ENCODE measurements around the gene TMEM248. TPM values are rescaled to one million over a fixed set of nuclear protein-coding genes. Genes with fewer than 3 reads are reported as not detected.

Gene TMEM248
- total RNA-seq, 1 experiment from 2014 or later = 98.0 TPM

DNA sequence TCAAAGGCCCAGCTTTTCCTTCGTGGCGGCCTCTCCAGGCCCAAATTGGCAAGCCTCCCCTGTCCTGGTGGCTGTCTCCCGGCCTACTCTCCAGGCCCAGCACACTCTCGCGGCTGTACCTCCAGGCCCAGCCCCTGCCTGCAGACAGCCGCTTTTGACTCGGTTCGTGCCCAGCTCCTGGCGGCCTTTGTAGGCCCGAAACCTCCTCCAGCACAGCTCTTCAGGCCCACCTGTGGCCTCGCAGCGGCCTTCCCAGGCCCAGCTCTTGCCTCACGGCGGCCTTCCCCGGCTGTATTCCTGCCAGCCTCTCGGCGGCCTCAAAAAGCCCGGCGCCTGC, 18.2 kb upstream of the TMEM248 start:
- Histone ChIP-seq H3K36me3 (ENCODE audit: control insufficient read depth, insufficient read depth, low read length) (no peaks in the 10 kb centered on the region; the same call in 1 of the 2 replicates), H3K27me3 (replicated peaks; ENCODE audit: control insufficient read depth, insufficient read depth, low read length) (no peaks in the 10 kb centered on the region), H3K9me3 (no peaks in the 10 kb centered on the region), H3K4me3 (ENCODE audit: low read depth, low read length) (no peak overlapping the region), H3K4me1 (no peaks in the 10 kb centered on the region)
- ChIA-PET CTCF (interaction anchor here (0.5 kb wide), 1 partner anchor 274 kb away, joined by 4 read pairs; the partner anchor contains the start of gene KCTD7), POLR2A (no interaction called here)
- no peaks in the 10 kb centered on the region for H3K9me3 Mint-ChIP-seq (ENCODE audit: unreplicated experiment)
- H3K4me3 Mint-ChIP-seq (ENCODE audit: unreplicated experiment) = no peak overlapping the region
- no peaks in the 10 kb centered on the region for H3K4me1 Mint-ChIP-seq (ENCODE audit: low read depth, unreplicated experiment)
- TF ChIP-seq CTCF (IDR thresholded peaks at IDR 0.05; ENCODE audit: insufficient read depth in 1 of 2, low read depth in 1 of 2, low read length in 1 of 2, severe bottlenecking in 1 of 2, unreplicated experiment in 1 of 2) = no peak
- intact Hi-C loops (cut with micrococcal nuclease; ENCODE audit: unreplicated experiment) = no loop called here
- DNase-seq = no peak
- H3K36me3 Mint-ChIP-seq (ENCODE audit: insufficient read depth, unreplicated experiment) = peaks cover 7% of the 10 kb centered on the region
- no peak overlapping the region for H3K27ac Mint-ChIP-seq (ENCODE audit: unreplicated experiment)
- BruUV-seq (replicated peaks) = no TSS peak
- H3K27me3 Mint-ChIP-seq (ENCODE audit: insufficient read depth, unreplicated experiment) = no peaks in the 10 kb centered on the region

- intact Hi-C loops (cut with micrococcal nuclease; ENCODE audit: unreplicated experiment) = no loop called here
- DNase-seq = no peak
- Mint-ChIP-seq H3K9me3 (ENCODE audit: unreplicated experiment) (no peaks in the 10 kb centered on the region), H3K4me1 (ENCODE audit: low read depth, unreplicated experiment) (no peaks in the 10 kb centered on the region), H3K36me3 (ENCODE audit: insufficient read depth, unreplicated experiment) (peaks cover 7% of the 10 kb centered on the region), H3K4me3 (ENCODE audit: unreplicated experiment) (no peak overlapping the region), H3K27me3 (ENCODE audit: insufficient read depth, unreplicated experiment) (no peaks in the 10 kb centered on the region), H3K27ac (ENCODE audit: unreplicated experiment) (no peak overlapping the region)
- Histone ChIP-seq H3K9me3 (no peaks in the 10 kb centered on the region), H3K4me1 (no peaks in the 10 kb centered on the region), H3K4me3 (ENCODE audit: low read depth, low read length) (no peak overlapping the region), H3K27me3 (replicated peaks; ENCODE audit: control insufficient read depth, insufficient read depth, low read length) (no peaks in the 10 kb centered on the region), H3K36me3 (ENCODE audit: control insufficient read depth, insufficient read depth, low read length) (no peaks in the 10 kb centered on the region; the same call in 1 of the 2 replicates)
- ChIA-PET CTCF (interaction anchor here (0.5 to 1.2 kb wide), 2 partner anchors 71 to 275 kb away, joined by 3 to 4 read pairs; partner anchors contain the start of gene KCTD7), POLR2A (no interaction called here)
- no peak for TF ChIP-seq CTCF (IDR thresholded peaks at IDR 0.05; ENCODE audit: insufficient read depth in 1 of 2, low read depth in 1 of 2, low read length in 1 of 2, severe bottlenecking in 1 of 2, unreplicated experiment in 1 of 2)
- BruUV-seq (replicated peaks) = no TSS peak
Observed at GRCh38 chr7:66903360-66904062, 17.5 kb upstream of the TMEM248 start.

DNA sequence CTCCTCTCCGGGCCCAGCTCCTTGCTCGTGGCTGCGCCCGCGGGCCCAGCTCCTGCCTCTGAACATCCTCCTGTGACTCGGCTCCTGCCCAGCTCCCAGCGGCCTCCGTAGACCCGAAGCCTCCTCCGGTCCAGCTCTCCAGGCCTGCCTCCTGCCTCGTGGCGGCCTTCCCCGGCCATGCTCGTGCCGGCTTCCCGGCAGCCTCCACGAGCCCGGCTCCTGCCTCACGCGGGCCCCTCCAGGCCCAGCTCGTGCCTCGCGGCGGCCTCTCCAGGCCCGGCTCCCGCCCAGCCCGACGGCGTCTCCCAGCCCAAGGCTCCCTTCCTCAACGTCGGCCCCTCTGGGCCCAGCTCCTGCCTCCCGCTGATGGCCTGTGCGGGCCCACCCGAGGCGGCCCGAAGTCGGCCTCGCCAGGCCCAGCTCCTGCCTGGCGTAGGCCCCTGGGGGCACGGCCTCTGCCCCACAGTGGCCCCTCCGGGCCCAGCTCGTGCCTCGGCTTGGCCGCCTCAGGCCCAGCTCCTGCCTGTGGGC, 16.9 kb upstream of the TMEM248 start:
- H3K27ac Mint-ChIP-seq (ENCODE audit: unreplicated experiment) = no peak overlapping the region
- no peaks in the 10 kb centered on the region for H3K4me1 Mint-ChIP-seq (ENCODE audit: low read depth, unreplicated experiment)
- BruUV-seq (replicated peaks) = no TSS peak
- Histone ChIP-seq H3K27me3 (replicated peaks; ENCODE audit: control insufficient read depth, insufficient read depth, low read length) (no peaks in the 10 kb centered on the region), H3K4me3 (ENCODE audit: low read depth, low read length) (no peak overlapping the region), H3K36me3 (ENCODE audit: control insufficient read depth, insufficient read depth, low read length) (no peaks in the 10 kb centered on the region; the same call in 1 of the 2 replicates), H3K4me1 (no peaks in the 10 kb centered on the region), H3K9me3 (no peaks in the 10 kb centered on the region)
- H3K9me3 Mint-ChIP-seq (ENCODE audit: unreplicated experiment) = no peaks in the 10 kb centered on the region
- no peak for TF ChIP-seq CTCF (IDR thresholded peaks at IDR 0.05; ENCODE audit: insufficient read depth in 1 of 2, low read depth in 1 of 2, low read length in 1 of 2, severe bottlenecking in 1 of 2, unreplicated experiment in 1 of 2)
- intact Hi-C loops (cut with micrococcal nuclease; ENCODE audit: unreplicated experiment) = no loop called here
- ChIA-PET POLR2A (no interaction called here), CTCF (interaction anchor here (0.7 to 1.5 kb wide), 3 partner anchors 59 to 91 kb away, joined by 3 to 4 read pairs (median 3); partner anchors contain the start of gene SBDS)
- H3K36me3 Mint-ChIP-seq (ENCODE audit: insufficient read depth, unreplicated experiment) = peaks cover 7% of the 10 kb centered on the region
- H3K4me3 Mint-ChIP-seq (ENCODE audit: unreplicated experiment) = no peak overlapping the region
- no peak for DNase-seq
- no peaks in the 10 kb centered on the region for H3K27me3 Mint-ChIP-seq (ENCODE audit: insufficient read depth, unreplicated experiment)

Measured in Caco-2 (cell line).